IMR-90 (cell line): Measurements from ENCODE around the gene TST. TPM values are rescaled to one million over a fixed set of nuclear protein-coding genes. Genes with fewer than 3 reads are reported as not detected.

Experiments used
- ATAC-seq: fragments of 200-7000 bp; cut with Tn5 transposase; 2 replicates; pipeline ENCODE4 v1.9.1; 2020; ENCODE audit warnings: low read depth, mild to moderate bottlenecking, moderate library complexity
- BruUV-seq: library from RNA; stranded (reverse); fragments of 400-500 nt; replicated peaks from 2 replicates; lab custom pipeline; 2021; lab: Mats Ljungman, UMichigan
- CTCF ChIA-PET: fragments of 300-600 bp; formaldehyde crosslinking; extraction: SDS; loops from one replicate; lab custom pipeline; 2021; ENCODE audit warnings: antibody characterized with exemption; lab: Yijun Ruan, JAX
- POLR2A ChIA-PET: fragments of 300-600 bp; sonication (Branson Sonifier 250); formaldehyde crosslinking; loops from one replicate; lab custom pipeline; 2022; ENCODE audit warnings: antibody characterized with exemption; ENCODE audit not compliant: unreplicated experiment; lab: Charles Lee
- DNase-seq: peaks from one replicate; pipeline ENCODE4 v3.0.0; 2013
- H2AFZ ChIP-seq: replicated peaks from 2 replicates; pipeline ENCODE3; 2013; ENCODE audit warnings: low read length, mild to moderate bottlenecking; ENCODE audit not compliant: poor library complexity
- H2AK5ac ChIP-seq: 2 replicates; pipeline ENCODE4 v1.6.1; 2013; ENCODE audit warnings: low read depth, low read length, inconsistent platforms
- H2AK9ac ChIP-seq: replicated peaks from 2 replicates; pipeline ENCODE3; 2013; ENCODE audit warnings: mild to moderate bottlenecking, low read depth, low read length, moderate library complexity; ENCODE audit not compliant: poor library complexity
- H2BK120ac ChIP-seq: 2 replicates; pipeline ENCODE4 v1.6.1; 2013; ENCODE audit warnings: low read depth, low read length, inconsistent platforms
- H2BK15ac ChIP-seq: 3 replicates; pipeline ENCODE4 v1.6.1; 2013; ENCODE audit warnings: low read depth, low read length, inconsistent platforms
- H2BK20ac ChIP-seq: 2 replicates; pipeline ENCODE4 v1.6.1; 2013; ENCODE audit warnings: low read depth, mild to moderate bottlenecking, inconsistent platforms, low read length, moderate library complexity
- H2BK5ac ChIP-seq: 2 replicates; pipeline ENCODE4 v1.6.1; 2013; ENCODE audit warnings: mild to moderate bottlenecking, low read depth, low read length, inconsistent platforms; ENCODE audit not compliant: poor library complexity, severe bottlenecking
- H3K14ac ChIP-seq: replicated peaks from 2 replicates; pipeline ENCODE4 v1.6.1; 2013; ENCODE audit warnings: low read depth, low read length, inconsistent platforms
- H3K18ac ChIP-seq: 2 replicates; pipeline ENCODE4 v1.6.1; 2013; ENCODE audit warnings: low read depth, low read length, control low read depth
- H3K23ac ChIP-seq: 2 replicates; pipeline ENCODE4 v1.6.1; 2013; ENCODE audit warnings: low read depth, low read length, inconsistent platforms
- H3K27ac ChIP-seq: 2 replicates; pipeline ENCODE4 v1.5.1; 2013; ENCODE audit warnings: mild to moderate bottlenecking, control low read depth, low read length; ENCODE audit not compliant: insufficient read depth
- H3K27me3 ChIP-seq: 2 replicates; pipeline ENCODE4 v1.6.1; 2013; ENCODE audit warnings: low read length; ENCODE audit not compliant: control insufficient read depth, insufficient read depth
- H3K36me3 ChIP-seq: 2 replicates; pipeline ENCODE4 v1.6.1; 2013; ENCODE audit warnings: low read length, mixed read lengths; ENCODE audit not compliant: control insufficient read depth, insufficient read depth
- H3K4ac ChIP-seq: 2 replicates; pipeline ENCODE4 v1.6.1; 2013; ENCODE audit warnings: low read depth, low read length, inconsistent platforms
- H3K4me1 ChIP-seq: 2 replicates; pipeline ENCODE4 v1.6.1; 2013; ENCODE audit warnings: low read length, mixed read lengths; ENCODE audit not compliant: control insufficient read depth, insufficient read depth
- H3K4me2 ChIP-seq: 2 replicates; pipeline ENCODE4 v1.6.1; 2013; ENCODE audit warnings: low read depth, mild to moderate bottlenecking, control low read depth, low read length, moderate library complexity
- H3K4me3 ChIP-seq: 2 replicates; pipeline ENCODE4 v1.5.1; 2013; ENCODE audit warnings: low read depth, mild to moderate bottlenecking, control low read depth, low read length, moderate library complexity; ENCODE audit not compliant: insufficient read depth
- H3K56ac ChIP-seq: 2 replicates; pipeline ENCODE4 v1.6.1; 2013; ENCODE audit warnings: low read length, inconsistent platforms; ENCODE audit not compliant: insufficient read depth; ENCODE audit errors: extremely low read depth
- H3K79me1 ChIP-seq, 2 experiments: 2 replicates each; pipeline ENCODE4 v1.6.1; 2013; ENCODE audit warnings: low read length in 2 of 2, inconsistent platforms in 1 of 2, low read depth in 1 of 2
- H3K9ac ChIP-seq: 2 replicates; pipeline ENCODE4 v1.6.1; 2013; ENCODE audit warnings: low read depth, low read length, control low read depth
- H3K9me1 ChIP-seq: 2 replicates; pipeline ENCODE4 v1.6.1; 2013; ENCODE audit warnings: low read length, inconsistent platforms; ENCODE audit not compliant: insufficient read depth
- H3K9me3 ChIP-seq: 2 replicates; pipeline ENCODE4 v1.6.1; 2013; ENCODE audit warnings: low read length; ENCODE audit not compliant: control insufficient read depth, insufficient read depth
- H4K20me1 ChIP-seq: 2 replicates; pipeline ENCODE4 v1.6.1; 2013; ENCODE audit warnings: low read length, inconsistent platforms; ENCODE audit not compliant: insufficient read depth
- H4K5ac ChIP-seq: 2 replicates; pipeline ENCODE4 v1.6.1; 2013; ENCODE audit warnings: mild to moderate bottlenecking, low read depth, low read length, control low read depth
- H4K8ac ChIP-seq, 2 experiments: 2 replicates each; pipeline ENCODE4 v1.6.1; 2013; ENCODE audit warnings: low read depth in 2 of 2, low read length in 2 of 2, control low read depth in 1 of 2, inconsistent platforms in 1 of 2
- H4K91ac ChIP-seq: 2 replicates; pipeline ENCODE4 v1.6.1; 2013; ENCODE audit warnings: low read depth, low read length, inconsistent platforms; ENCODE audit not compliant: insufficient read depth
- CHD1 ChIP-seq: IDR thresholded peaks from 2 replicates; pipeline ENCODE4 v1.6.1; 2012; ENCODE audit warnings: low read depth, low read length, improper control_type of control experiment
- MAFK ChIP-seq: IDR thresholded peaks from 2 replicates; pipeline ENCODE4 v1.6.1; 2012; ENCODE audit warnings: low read depth, low read length, improper control_type of control experiment
- RAD21 ChIP-seq: IDR thresholded peaks from 2 replicates; pipeline ENCODE4 v1.6.1; 2012; ENCODE audit warnings: low read length, improper control_type of control experiment
- WGBS, 2 experiments: methylation state at CpG; one replicate each; pipeline versions ENCODE4 v1.1.5 to v1.1.7; 2013; ENCODE audit warnings: missing lambda C conversion rate in 2 of 2; ENCODE audit not compliant: insufficient read length in 1 of 2; ENCODE audit errors: extremely low coverage in 2 of 2; 5-methylcytosine and 5-hydroxymethylcytosine counted together
- dilution Hi-C: fragments of 300-500 bp; cut with HindIII; formaldehyde crosslinking; loops from one replicate; pipeline ENCODE4 v1.14.3; 2018; ENCODE audit warnings: low sequenced_read_pairs; ENCODE audit not compliant: unreplicated experiment
- in situ Hi-C: fragments of 300-500 bp; cut with MboI; formaldehyde crosslinking; loops from 3 replicates; pipeline ENCODE4 v1.14.3; 2019; ENCODE audit warnings: low sequenced_read_pairs, inconsistent platforms, mixed read lengths
- intact Hi-C: fragments of 100-400 bp; cut with micrococcal nuclease; formaldehyde crosslinking; loops from 2 replicates; pipeline ENCODE4 v1.10.0; 2022
- polyA plus RNA-seq, 3 experiments: library from polyadenylated mRNA; depleted of rRNA; stranded (reverse); fragments of >200 nt; gene quantifications; 2 replicates each; pipeline ENCODE4 v1.2.3, GENCODE V29; 2012; ENCODE audit warnings: low replicate concordance in 1 of 3
- total RNA-seq: library from RNA; depleted of rRNA; stranded (reverse); fragments of >200 nt; gene quantifications from 2 replicates; pipeline ENCODE4 v1.2.3, GENCODE V29; 2012

Gene TST
- total and polyA plus RNA-seq, 2 of the 4 experiments (the other 2 are of a cell fraction) = 31.7 to 37.7 TPM

- Histone ChIP-seq H4K5ac (no peak overlapping the region), H4K20me1 (no peaks in the 10 kb centered on the region), H3K18ac (no peak overlapping the region), H3K9ac (no peak overlapping the region), H3K4me2 (no peak overlapping the region), H3K56ac (no peak overlapping the region), H3K27ac (no peak overlapping the region), H3K79me1 (no peaks in the 10 kb centered on the region), H4K8ac (no peak overlapping the region), H2BK120ac (no peak overlapping the region), H3K9me3 (no peaks in the 10 kb centered on the region), H4K91ac (no peak overlapping the region), H3K27me3 (peaks cover 15% of the 10 kb centered on the region), H2BK15ac (no peak overlapping the region), H3K14ac (no peak overlapping the region), H3K9me1 (0 out of 2 replicates have a peak, but pooled peaks cover 2% of the 10 kb centered on the region), H2BK5ac (no peak overlapping the region), H2AK5ac (no peak overlapping the region), H3K23ac (no peak overlapping the region), H3K36me3 (no peaks in the 10 kb centered on the region), H2AK9ac (no peak overlapping the region), H3K4me1 (no peaks in the 10 kb centered on the region), H2AFZ (no peak overlapping the region), H3K4me3 (no peak overlapping the region), H2BK20ac (no peak overlapping the region), H3K4ac (no peak overlapping the region)
- dilution Hi-C loops (no loop called here), in situ Hi-C loops (no loop called here), intact Hi-C loops (no loop called here)
- no peak for TF ChIP-seq CHD1
- no peak for TF ChIP-seq MAFK
- TF ChIP-seq RAD21 = no peak
- ChIA-PET POLR2A (no interaction called here), CTCF (interaction anchor here (1.1 kb wide), 1 partner anchor 18 kb away, joined by 3 read pairs; no protein-coding TSS in a partner anchor)
- no peak for DNase-seq
- 50% methylated on average over 1 of the region's 2 CpGs; no CpG with 5 or more reads in 1 of the 2 experiments for WGBS, 2 experiments
- no peak for ATAC-seq
- BruUV-seq = no TSS peak
These were observed 20.2 kb upstream of the TST start for GRCh38 chr22:37039466-37039865.
